K562 (cell line): ENCODE data around the gene DHRS13. TPM values are rescaled to one million over a fixed set of nuclear protein-coding genes. Genes with fewer than 3 reads are reported as not detected.

Experiments used
- CBFA2T3 ChIP-seq: fragments of 450-650 bp; IDR thresholded peaks from 2 replicates; pipeline ENCODE4 v1.6.1; 2017
- DNMT1 ChIP-seq: fragments of 450-650 bp; IDR thresholded peaks from 2 replicates; pipeline ENCODE4 v1.6.1; 2016; ENCODE audit warnings: antibody characterized with exemption, mild to moderate bottlenecking
- KAT8 ChIP-seq: fragments of 450-650 bp; IDR thresholded peaks from 2 replicates; pipeline ENCODE4 v1.6.1; 2016; ENCODE audit warnings: low read depth, mild to moderate bottlenecking
- MEF2D ChIP-seq: conservative IDR thresholded peaks from 2 replicates; pipeline ENCODE4 v1.6.1; 2016; ENCODE audit warnings: low read depth, missing genetic modification characterization, missing compliant biosample characterization
- MYC ChIP-seq, 2 experiments: fragments of 250-450 bp in 1 of 2; sonication (Bioruptor Pico) in 1 of 2; IDR thresholded peaks; 2 replicates each; pipeline versions ENCODE4 v1.5.1 to v1.6.1; 2012 to 2021; ENCODE audit warnings: low read depth in 2 of 2, borderline replicate concordance in 1 of 2, improper control_type of control experiment in 1 of 2, low read length in 1 of 2, mild to moderate bottlenecking in 1 of 2, moderate library complexity in 1 of 2
- SLC30A9 ChIP-seq: fragments of 250-450 bp; sonication (Bioruptor Pico); IDR thresholded peaks from 2 replicates; pipeline ENCODE4 v1.8.0; 2022; ENCODE audit warnings: mild to moderate bottlenecking, moderate library complexity
- SMARCA4 ChIP-seq: fragments of 450-650 bp; IDR thresholded peaks from 2 replicates; pipeline ENCODE4 v1.6.1; 2016
- SNIP1 ChIP-seq: fragments of 450-650 bp; IDR thresholded peaks from 2 replicates; pipeline ENCODE4 v1.7.1; 2017; ENCODE audit warnings: low read depth, mild to moderate bottlenecking
- SPI1 ChIP-seq: IDR thresholded peaks from 2 replicates; pipeline ENCODE4 v1.6.1; 2011; ENCODE audit warnings: low read depth, low read length, control low read depth, borderline replicate concordance
- ZNF146 ChIP-seq: IDR thresholded peaks from one replicate; pipeline ENCODE4 v1.6.1; 2018; ENCODE audit warnings: missing compliant biosample characterization; ENCODE audit not compliant: unreplicated experiment
- ZNF212 ChIP-seq: fragments of 450-650 bp; formaldehyde crosslinking; IDR thresholded peaks from 2 replicates; pipeline ENCODE4 v1.4.0; 2020; ENCODE audit warnings: mild to moderate bottlenecking
- ZNF3 ChIP-seq: fragments of 250-450 bp; sonication (Bioruptor Pico); IDR thresholded peaks from 2 replicates; pipeline ENCODE4 v1.5.0; 2021; ENCODE audit warnings: mild to moderate bottlenecking, moderate library complexity
- ZNF431 ChIP-seq: sonication (generic); formaldehyde crosslinking; IDR thresholded peaks from 2 replicates; pipeline ENCODE4 v1.8.0; 2022; ENCODE audit warnings: mild to moderate bottlenecking, missing genetic modification reagents
- polyA plus RNA-seq, 8 experiments: library from polyadenylated mRNA; depleted of rRNA in 4 of 8; stranded (reverse) in 5 of 8; unstranded in 3 of 8; fragments of >200 nt; fragmentation: Nextera tagmentation in 2 of 8; fragmentation: Illumina TruSeq in 1 of 8; extraction: Ambion mirVana in 2 of 8; extraction: Trizol in 1 of 8; gene quantifications; 2 replicates each; pipeline versions ENCODE4 v1.2.1 to v1.2.3, GENCODE V29; 2011 to 2014; ENCODE audit warnings: inconsistent platforms in 1 of 8, missing spikeins in 1 of 8
- total RNA-seq, 7 experiments: library from RNA; depleted of rRNA in 6 of 7; stranded (reverse); fragments of >200 nt in 6 of 7; fragmentation: Illumina TruSeq in 2 of 7; extraction: Trizol in 2 of 7; gene quantifications; 2 replicates each; pipeline versions ENCODE4 v1.2.1 to v1.2.3, GENCODE V29; 2011 to 2021; ENCODE audit warnings: low replicate concordance in 1 of 7
- TF ChIP-seq, protein P1 (sequence below), 2 experiments: IDR thresholded peaks in 1 of 2; conservative IDR thresholded peaks in 1 of 2; 2 replicates each; pipeline ENCODE4 v1.6.1; 2016; ENCODE audit warnings: low read depth in 2 of 2, mild to moderate bottlenecking in 1 of 2, missing compliant biosample characterization in 1 of 2, missing genetic modification characterization in 1 of 2, moderate library complexity in 1 of 2
- TF ChIP-seq, protein P2 (sequence below): fragments of 200-800 bp; sonication (Bioruptor generic); IDR thresholded peaks from 2 replicates; pipeline ENCODE4 v1.6.1; 2016; ENCODE audit warnings: missing genetic modification characterization, missing compliant biosample characterization
- TF ChIP-seq, protein P3 (sequence below): fragments of 250-450 bp; sonication (Bioruptor Pico); IDR thresholded peaks from 2 replicates; pipeline ENCODE4 v1.4.0; 2020; ENCODE audit warnings: mild to moderate bottlenecking, moderate library complexity
- TF ChIP-seq, protein P4 (sequence below): fragments of 450-650 bp; IDR thresholded peaks from 2 replicates; pipeline ENCODE4 v1.6.1; 2017; ENCODE audit warnings: mild to moderate bottlenecking, moderate library complexity

DHRS13 gene
- total and polyA plus RNA-seq, 9 of the 15 experiments (the other 6 are each of a cell fraction or from before 2014, with no cell fraction given) = 0.32 to 52.3 (median 34.3) TPM; not detected in 1

DNA sequence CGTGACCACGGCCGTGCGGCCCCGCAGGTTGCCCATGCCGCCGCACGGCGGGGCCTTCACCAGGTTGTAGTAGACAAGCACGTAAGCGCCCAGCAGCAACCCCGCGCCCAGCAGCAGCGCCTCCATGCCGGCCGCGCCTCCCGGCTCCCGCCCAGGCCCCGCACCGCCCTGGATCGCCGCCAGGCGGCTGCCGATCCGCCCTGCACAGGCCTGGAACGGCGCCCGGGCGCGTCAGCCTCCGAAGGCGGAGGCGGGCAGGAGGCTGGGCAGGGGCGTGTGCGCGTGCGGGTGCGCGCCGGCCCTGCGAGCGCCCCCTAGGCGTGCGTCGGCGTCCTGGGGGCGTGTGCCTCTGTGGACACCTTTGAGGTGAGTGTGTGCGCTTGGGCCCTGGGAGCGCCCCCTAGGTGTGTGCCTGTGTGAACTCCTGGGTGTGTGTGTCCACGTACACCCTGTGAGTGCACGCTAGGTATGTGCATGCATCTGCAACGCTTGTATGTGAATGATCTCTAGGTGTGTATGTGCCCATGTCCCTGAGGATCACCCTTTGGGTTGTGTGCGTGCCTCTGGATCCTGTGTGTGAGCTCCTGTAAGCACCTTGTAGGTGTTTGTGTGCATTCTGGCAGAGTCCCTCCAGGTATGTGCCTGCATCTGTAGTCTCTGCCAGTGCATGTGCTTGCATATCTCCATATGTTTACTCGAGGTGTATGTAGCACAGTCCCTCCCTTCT, at the start of gene DHRS13 (continued):
- TF ChIP-seq, protein P1, sequence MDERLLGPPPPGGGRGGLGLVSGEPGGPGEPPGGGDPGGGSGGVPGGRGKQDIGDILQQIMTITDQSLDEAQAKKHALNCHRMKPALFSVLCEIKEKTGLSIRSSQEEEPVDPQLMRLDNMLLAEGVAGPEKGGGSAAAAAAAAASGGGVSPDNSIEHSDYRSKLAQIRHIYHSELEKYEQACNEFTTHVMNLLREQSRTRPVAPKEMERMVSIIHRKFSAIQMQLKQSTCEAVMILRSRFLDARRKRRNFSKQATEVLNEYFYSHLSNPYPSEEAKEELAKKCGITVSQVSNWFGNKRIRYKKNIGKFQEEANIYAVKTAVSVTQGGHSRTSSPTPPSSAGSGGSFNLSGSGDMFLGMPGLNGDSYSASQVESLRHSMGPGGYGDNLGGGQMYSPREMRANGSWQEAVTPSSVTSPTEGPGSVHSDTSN (CRISPR knock-in tag; IDR thresholded peaks at IDR 0.05; ENCODE audit: low read depth) = no peak
- TF ChIP-seq, protein P1 (tag; conservative IDR thresholded peaks at IDR 0.05; ENCODE audit: low read depth) = no peak
- TF ChIP-seq, protein P2, sequence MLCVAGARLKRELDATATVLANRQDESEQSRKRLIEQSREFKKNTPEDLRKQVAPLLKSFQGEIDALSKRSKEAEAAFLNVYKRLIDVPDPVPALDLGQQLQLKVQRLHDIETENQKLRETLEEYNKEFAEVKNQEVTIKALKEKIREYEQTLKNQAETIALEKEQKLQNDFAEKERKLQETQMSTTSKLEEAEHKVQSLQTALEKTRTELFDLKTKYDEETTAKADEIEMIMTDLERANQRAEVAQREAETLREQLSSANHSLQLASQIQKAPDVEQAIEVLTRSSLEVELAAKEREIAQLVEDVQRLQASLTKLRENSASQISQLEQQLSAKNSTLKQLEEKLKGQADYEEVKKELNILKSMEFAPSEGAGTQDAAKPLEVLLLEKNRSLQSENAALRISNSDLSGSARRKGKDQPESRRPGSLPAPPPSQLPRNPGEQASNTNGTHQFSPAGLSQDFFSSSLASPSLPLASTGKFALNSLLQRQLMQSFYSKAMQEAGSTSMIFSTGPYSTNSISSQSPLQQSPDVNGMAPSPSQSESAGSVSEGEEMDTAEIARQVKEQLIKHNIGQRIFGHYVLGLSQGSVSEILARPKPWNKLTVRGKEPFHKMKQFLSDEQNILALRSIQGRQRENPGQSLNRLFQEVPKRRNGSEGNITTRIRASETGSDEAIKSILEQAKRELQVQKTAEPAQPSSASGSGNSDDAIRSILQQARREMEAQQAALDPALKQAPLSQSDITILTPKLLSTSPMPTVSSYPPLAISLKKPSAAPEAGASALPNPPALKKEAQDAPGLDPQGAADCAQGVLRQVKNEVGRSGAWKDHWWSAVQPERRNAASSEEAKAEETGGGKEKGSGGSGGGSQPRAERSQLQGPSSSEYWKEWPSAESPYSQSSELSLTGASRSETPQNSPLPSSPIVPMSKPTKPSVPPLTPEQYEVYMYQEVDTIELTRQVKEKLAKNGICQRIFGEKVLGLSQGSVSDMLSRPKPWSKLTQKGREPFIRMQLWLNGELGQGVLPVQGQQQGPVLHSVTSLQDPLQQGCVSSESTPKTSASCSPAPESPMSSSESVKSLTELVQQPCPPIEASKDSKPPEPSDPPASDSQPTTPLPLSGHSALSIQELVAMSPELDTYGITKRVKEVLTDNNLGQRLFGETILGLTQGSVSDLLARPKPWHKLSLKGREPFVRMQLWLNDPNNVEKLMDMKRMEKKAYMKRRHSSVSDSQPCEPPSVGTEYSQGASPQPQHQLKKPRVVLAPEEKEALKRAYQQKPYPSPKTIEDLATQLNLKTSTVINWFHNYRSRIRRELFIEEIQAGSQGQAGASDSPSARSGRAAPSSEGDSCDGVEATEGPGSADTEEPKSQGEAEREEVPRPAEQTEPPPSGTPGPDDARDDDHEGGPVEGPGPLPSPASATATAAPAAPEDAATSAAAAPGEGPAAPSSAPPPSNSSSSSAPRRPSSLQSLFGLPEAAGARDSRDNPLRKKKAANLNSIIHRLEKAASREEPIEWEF (CRISPR knock-in tag) = no peak
- TF ChIP-seq SLC30A9 (CRISPR knock-in tag) (peak; percentile 8; the same call in 1 of the 2 replicates), SNIP1 (no peak), KAT8 (no peak), DNMT1 (no peak), ZNF3 (CRISPR knock-in tag) (no peak), ZNF212 (no peak), MEF2D (tag) (no peak), CBFA2T3 (peak; percentile 34; the same call in 1 of the 2 replicates), MYC (IDR thresholded peaks at IDR 0.05; ENCODE audit: low read depth, low read length) (peak; percentile 96), MYC (CRISPR knock-in tag; IDR thresholded peaks at IDR 0.05; ENCODE audit: borderline replicate concordance, low read depth) (no peak), ZNF431 (CRISPR knock-in tag) (no peak; the same call in 1 of the 2 replicates), SPI1 (no peak), SMARCA4 (no peak), ZNF146 (peak; percentile 13)
- TF ChIP-seq, protein P3, sequence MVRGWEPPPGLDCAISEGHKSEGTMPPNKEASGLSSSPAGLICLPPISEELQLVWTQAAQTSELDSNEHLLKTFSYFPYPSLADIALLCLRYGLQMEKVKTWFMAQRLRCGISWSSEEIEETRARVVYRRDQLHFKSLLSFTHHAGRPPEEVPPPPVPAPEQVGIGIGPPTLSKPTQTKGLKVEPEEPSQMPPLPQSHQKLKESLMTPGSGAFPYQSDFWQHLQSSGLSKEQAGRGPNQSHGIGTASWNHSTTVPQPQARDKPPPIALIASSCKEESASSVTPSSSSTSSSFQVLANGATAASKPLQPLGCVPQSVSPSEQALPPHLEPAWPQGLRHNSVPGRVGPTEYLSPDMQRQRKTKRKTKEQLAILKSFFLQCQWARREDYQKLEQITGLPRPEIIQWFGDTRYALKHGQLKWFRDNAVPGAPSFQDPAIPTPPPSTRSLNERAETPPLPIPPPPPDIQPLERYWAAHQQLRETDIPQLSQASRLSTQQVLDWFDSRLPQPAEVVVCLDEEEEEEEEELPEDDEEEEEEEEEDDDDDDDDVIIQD = 0 out of 2 replicates have a peak, but pooled peaks have one; percentile 10
- TF ChIP-seq, protein P4, sequence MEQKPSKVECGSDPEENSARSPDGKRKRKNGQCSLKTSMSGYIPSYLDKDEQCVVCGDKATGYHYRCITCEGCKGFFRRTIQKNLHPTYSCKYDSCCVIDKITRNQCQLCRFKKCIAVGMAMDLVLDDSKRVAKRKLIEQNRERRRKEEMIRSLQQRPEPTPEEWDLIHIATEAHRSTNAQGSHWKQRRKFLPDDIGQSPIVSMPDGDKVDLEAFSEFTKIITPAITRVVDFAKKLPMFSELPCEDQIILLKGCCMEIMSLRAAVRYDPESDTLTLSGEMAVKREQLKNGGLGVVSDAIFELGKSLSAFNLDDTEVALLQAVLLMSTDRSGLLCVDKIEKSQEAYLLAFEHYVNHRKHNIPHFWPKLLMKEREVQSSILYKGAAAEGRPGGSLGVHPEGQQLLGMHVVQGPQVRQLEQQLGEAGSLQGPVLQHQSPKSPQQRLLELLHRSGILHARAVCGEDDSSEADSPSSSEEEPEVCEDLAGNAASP = no peak
